ENCODE data around the gene WDTC1. TPM values are rescaled to one million over a fixed set of nuclear protein-coding genes. Genes with fewer than 3 reads are reported as not detected.

The WDTC1 gene
- total RNA-seq, 4 donors from 2014 or later, result 14.9 to 31.5 (median 26.8) TPM

- no peak for TF ChIP-seq POLR2A (IDR thresholded peaks at IDR 0.05)
- no peak for TF ChIP-seq CTCF (IDR thresholded peaks at IDR 0.05)
- H3K4me3 ChIP-seq, result no peak overlapping the region
- intact Hi-C loops (cut with DNase I), result no loop called here
- H3K27me3 ChIP-seq, result peaks cover 0 to 5% (median 0%) of the 10 kb centered on the region in 4 donors
- DNase-seq, result no peak
- peaks cover 7 to 25% (median 8%) of the 10 kb centered on the region in 3 donors for H3K4me1 ChIP-seq
- H3K9me3 ChIP-seq, result no peaks in the 10 kb centered on the region
- no peaks in the 10 kb centered on the region for H3K36me3 ChIP-seq
- 33 to 42% methylated on average over 4 of the region's 4 CpGs for WGBS, 2 donors
- H3K27ac ChIP-seq, result no peak overlapping the region
Measured at GRCh38 chr1:27318136-27318535, 83.7 kb downstream of the WDTC1 start.

GRCh38 chr1:27318596-27318995 is 84.2 kb downstream of the WDTC1 start:
- Histone ChIP-seq H3K4me3 (no peak overlapping the region), H3K27me3 (peaks cover 0 to 5% (median 0%) of the 10 kb centered on the region in 4 donors), H3K36me3 (no peaks in the 10 kb centered on the region), H3K27ac (no peak overlapping the region), H3K9me3 (no peaks in the 10 kb centered on the region), H3K4me1 (peaks cover 9 to 30% (median 13%) of the 10 kb centered on the region in 3 donors)
- TF ChIP-seq CTCF (IDR thresholded peaks at IDR 0.05) (no peak), POLR2A (IDR thresholded peaks at IDR 0.05) (no peak)
- 60 to 100% methylated on average over 1 of the region's 1 CpG for WGBS, 2 donors
- DNase-seq, result no peak
- intact Hi-C loops (cut with DNase I), result no loop called here

- DNase-seq, result peak; percentile 82
- Histone ChIP-seq H3K27ac (peak within 1 kb of the TSS; percentile 91 to 96 (median 95)), H3K27me3 (peaks cover 0 to 5% (median 0%) of the 10 kb centered on the region in 4 donors), H3K36me3 (peaks cover 4 to 31% (median 7%) of the 10 kb centered on the region in 3 donors), H3K4me1 (peaks cover 19 to 63% (median 32%) of the 10 kb centered on the region in 3 donors), H3K4me3 (peak within 1 kb of the TSS; percentile 89 to 96 (median 94)), H3K9me3 (no peaks in the 10 kb centered on the region)
- intact Hi-C loops (cut with DNase I), result no loop called here
- TF ChIP-seq CTCF (IDR thresholded peaks at IDR 0.05) (peak in 5 of 6 experiments; percentile 16 to 63 (median 40)), POLR2A (IDR thresholded peaks at IDR 0.05) (peak in 2 of 4 donors; percentile 49 to 62)
- WGBS, 2 donors, result 0% methylated on average over 6 to 7 of the region's 67 CpGs
Measured at GRCh38 chr1:27321813-27322568, 87.6 kb downstream of the WDTC1 start, which contains the start of gene TMEM222. TSS of gene TMEM222 (plus strand) at chr1:27322163. CDS start at chr1:27322198, 35 bp downstream.

- TF ChIP-seq CTCF (IDR thresholded peaks at IDR 0.05), result no peak
- TF ChIP-seq POLR2A (IDR thresholded peaks at IDR 0.05), result no peak
- H3K4me1 ChIP-seq, result peaks cover 19 to 63% (median 33%) of the 10 kb centered on the region in 3 donors
- WGBS, 2 donors, result 11 to 13% methylated on average over 9 to 10 of the region's 10 CpGs
Measured at GRCh38 chr1:27322569-27323240, 88.3 kb downstream of the WDTC1 start.

GRCh38 chr1:27325286-27325685 is 90.9 kb downstream of the WDTC1 start:
- Histone ChIP-seq H3K4me3 (no peak overlapping the region), H3K27me3 (no peaks in the 10 kb centered on the region), H3K36me3 (peaks cover 7 to 64% (median 7%) of the 10 kb centered on the region in 3 donors), H3K4me1 (peaks cover 16 to 69% (median 33%) of the 10 kb centered on the region in 3 donors), H3K9me3 (no peaks in the 10 kb centered on the region), H3K27ac (no peak overlapping the region)
- no peak for DNase-seq
- no peak for TF ChIP-seq POLR2A (IDR thresholded peaks at IDR 0.05)
- no peak for TF ChIP-seq CTCF (IDR thresholded peaks at IDR 0.05)
- WGBS, 2 donors, result 88 to 93% methylated on average over 5 to 11 of the region's 15 CpGs
- intact Hi-C loops (cut with DNase I), result no loop called here

More at GRCh38 chr1:27322569-27323240, 88.3 kb downstream of the WDTC1 start:
- no peak for DNase-seq
- peaks cover 4 to 38% (median 7%) of the 10 kb centered on the region in 3 donors for H3K36me3 ChIP-seq
- H3K9me3 ChIP-seq, result no peaks in the 10 kb centered on the region
- H3K4me3 ChIP-seq, result peak overlapping the region; percentile 89 to 96 (median 94)
- peaks cover 0 to 5% (median 0%) of the 10 kb centered on the region in 4 donors for H3K27me3 ChIP-seq
- H3K27ac ChIP-seq, result peak overlapping the region; percentile 91 to 96 (median 95)
- intact Hi-C loops (cut with DNase I), result no loop called here
